OCI-LY1 (cell line): ENCODE measurements around the gene MTG2.

Source experiments
- H2AFZ ChIP-seq: fragments of 200-600 bp; sonication (generic), shearing (Covaris generic); 2 replicates; pipeline ENCODE4 v1.6.0; 2014; ENCODE audit warnings: antibody characterized with exemption, mild to moderate bottlenecking, low read length
- H3F3A ChIP-seq: fragments of 200-600 bp; sonication (generic), shearing (Covaris generic); 2 replicates; pipeline ENCODE4 v1.6.0; 2014; ENCODE audit warnings: mild to moderate bottlenecking, antibody characterized with exemption, low read length, moderate library complexity; ENCODE audit not compliant: insufficient read depth
- H3K27ac ChIP-seq: fragments of 200-600 bp; sonication (generic); 2 replicates; pipeline ENCODE4 v1.5.1; 2014; ENCODE audit warnings: low read length, mixed run types, mild to moderate bottlenecking, low read depth; ENCODE audit not compliant: poor library complexity, severe bottlenecking
- H3K27me3 ChIP-seq: fragments of 200-600 bp; sonication (generic); 2 replicates; pipeline ENCODE4 v1.6.0; 2014; ENCODE audit warnings: antibody characterized with exemption, mild to moderate bottlenecking, low read length, moderate library complexity; ENCODE audit not compliant: insufficient read depth
- H3K36me3 ChIP-seq: fragments of 200-600 bp; sonication (generic); 2 replicates; pipeline ENCODE4 v1.6.1; 2014; ENCODE audit warnings: mild to moderate bottlenecking, antibody characterized with exemption, low read length, moderate library complexity, mixed read lengths; ENCODE audit not compliant: insufficient read depth
- H3K4me1 ChIP-seq: fragments of 200-600 bp; sonication (generic); 2 replicates; pipeline ENCODE4 v1.5.1; 2014; ENCODE audit warnings: mild to moderate bottlenecking, low read length, moderate library complexity; ENCODE audit not compliant: insufficient read depth, severe bottlenecking
- H3K4me2 ChIP-seq: fragments of 200-600 bp; sonication (generic), shearing (Covaris generic); 2 replicates; pipeline ENCODE4 v1.6.1; 2014; ENCODE audit warnings: low read length
- H3K4me3 ChIP-seq: fragments of 200-600 bp; sonication (generic); 2 replicates; pipeline ENCODE4 v1.5.1; 2014; ENCODE audit warnings: low read length, low read depth, mild to moderate bottlenecking, mixed read lengths; ENCODE audit not compliant: poor library complexity, severe bottlenecking
- H3K79me2 ChIP-seq: fragments of 200-600 bp; shearing (Covaris generic); 2 replicates; pipeline ENCODE4 v1.6.1; 2016; ENCODE audit warnings: mixed run types, low read length, mixed read lengths; ENCODE audit not compliant: insufficient read depth
- H3K9ac ChIP-seq: fragments of 200-600 bp; sonication (generic), shearing (Covaris generic); 2 replicates; pipeline ENCODE4 v1.6.1; 2014; ENCODE audit warnings: mild to moderate bottlenecking, low read length, mixed read lengths
- H3K9me2 ChIP-seq: fragments of 200-600 bp; sonication (generic), shearing (Covaris generic); 2 replicates; pipeline ENCODE4 v1.6.1; 2014; ENCODE audit warnings: low read depth, mild to moderate bottlenecking, low read length, mixed read lengths
- H3K9me3 ChIP-seq: fragments of 200-600 bp; shearing (Covaris generic); 2 replicates; pipeline ENCODE4 v1.6.1; 2014; ENCODE audit warnings: low read length, mixed read lengths
- H4K20me1 ChIP-seq: fragments of 200-600 bp; sonication (generic), shearing (Covaris generic); 2 replicates; pipeline ENCODE4 v1.6.0; 2016; ENCODE audit warnings: mild to moderate bottlenecking, low read length; ENCODE audit not compliant: insufficient read depth
- CTCF ChIP-seq: fragments of 200-600 bp; sonication (generic), shearing (Covaris generic); IDR thresholded peaks from 2 replicates; pipeline ENCODE4 v1.5.1; 2017; ENCODE audit warnings: mild to moderate bottlenecking, antibody characterized with exemption, low read length, moderate library complexity, mixed read lengths
- EZH2 ChIP-seq: fragments of 200-600 bp; sonication (generic), shearing (Covaris generic); IDR thresholded peaks from 2 replicates; pipeline ENCODE4 v1.8.0; 2017; ENCODE audit warnings: borderline replicate concordance, mixed run types, mild to moderate bottlenecking, antibody characterized with exemption, low read length, moderate library complexity, mixed read lengths

The MTG2 gene

GRCh38 chr20:62149532-62150309 is 33.1 kb upstream of the MTG2 start:
- Histone ChIP-seq H3K36me3 (peaks cover 22% of the 10 kb centered on the region; the same call in 1 of the 2 replicates), H2AFZ (no peak overlapping the region), H3K27me3 (no peaks in the 10 kb centered on the region), H3K4me2 (no peak overlapping the region), H3K4me1 (peaks cover 5% of the 10 kb centered on the region), H3K9ac (no peak overlapping the region), H3K27ac (no peak overlapping the region), H4K20me1 (no peaks in the 10 kb centered on the region), H3K9me2 (no peaks in the 10 kb centered on the region), H3K79me2 (no peaks in the 10 kb centered on the region), H3K4me3 (no peak overlapping the region), H3K9me3 (no peaks in the 10 kb centered on the region), H3F3A (no peaks in the 10 kb centered on the region)
- TF ChIP-seq EZH2 (no peak), CTCF (no peak)

GRCh38 chr20:62150310-62150575 is 32.6 kb upstream of the MTG2 start:
- Histone ChIP-seq H3K4me3 (no peak overlapping the region), H2AFZ (no peak overlapping the region), H3K4me1 (no peaks in the 10 kb centered on the region), H3F3A (no peaks in the 10 kb centered on the region), H3K9me2 (no peaks in the 10 kb centered on the region), H3K9ac (no peak overlapping the region), H3K36me3 (peaks cover 22% of the 10 kb centered on the region; the same call in 1 of the 2 replicates), H4K20me1 (no peaks in the 10 kb centered on the region), H3K27ac (no peak overlapping the region), H3K9me3 (no peaks in the 10 kb centered on the region), H3K27me3 (no peaks in the 10 kb centered on the region), H3K4me2 (no peak overlapping the region), H3K79me2 (no peaks in the 10 kb centered on the region)
- TF ChIP-seq EZH2 (no peak), CTCF (no peak)

GRCh38 chr20:62151225-62151624 is 31.6 kb upstream of the MTG2 start:
- TF ChIP-seq CTCF = no peak
- no peak for TF ChIP-seq EZH2
- Histone ChIP-seq H3K79me2 (no peaks in the 10 kb centered on the region), H3K4me1 (no peaks in the 10 kb centered on the region), H3F3A (no peaks in the 10 kb centered on the region), H3K27ac (no peak overlapping the region), H3K9me3 (no peaks in the 10 kb centered on the region), H3K9ac (no peak overlapping the region), H3K4me3 (no peak overlapping the region), H3K27me3 (no peaks in the 10 kb centered on the region), H3K9me2 (no peaks in the 10 kb centered on the region), H3K4me2 (no peak overlapping the region), H3K36me3 (peaks cover 19% of the 10 kb centered on the region; the same call in 1 of the 2 replicates), H4K20me1 (no peaks in the 10 kb centered on the region), H2AFZ (no peak overlapping the region)
